HAP-1 (cell line): ENCODE results near the gene USE1.

Experiments used
- DNase-seq, 2 experiments: peaks; one replicate each; pipeline ENCODE4 v3.0.0-alpha.2; 2016 to 2020; ENCODE audit warnings: low spot score in 2 of 2
- H3K27me3 ChIP-seq: fragments of 250-450 bp; sonication (Bioruptor Pico); 2 replicates; pipeline ENCODE4 v1.5.1; 2020; ENCODE audit warnings: low read depth, mild to moderate bottlenecking, moderate library complexity
- H3K36me3 ChIP-seq: fragments of 250-450 bp; sonication (Bioruptor Pico); replicated peaks from 2 replicates; pipeline ENCODE4 v1.5.1; 2020; ENCODE audit warnings: mild to moderate bottlenecking
- H3K4me1 ChIP-seq: fragments of 250-450 bp; sonication (Bioruptor Pico); 2 replicates; pipeline ENCODE4 v1.5.1; 2020; ENCODE audit warnings: mild to moderate bottlenecking
- H3K4me3 ChIP-seq: fragments of 250-450 bp; sonication (Bioruptor Pico); 2 replicates; pipeline ENCODE4 v1.5.1; 2020; ENCODE audit warnings: mild to moderate bottlenecking, moderate library complexity
- H3K9me3 ChIP-seq: fragments of 250-450 bp; sonication (Bioruptor Pico); 2 replicates; pipeline ENCODE4 v1.5.1; 2020; ENCODE audit warnings: mild to moderate bottlenecking, moderate library complexity
- in situ Hi-C: fragments of 300-500 bp; cut with MboI; formaldehyde crosslinking; loops from 3 replicates; pipeline ENCODE4 v1.14.3; 2020; ENCODE audit warnings: low sequenced_read_pairs, inconsistent platforms, mixed read lengths

Gene USE1

GRCh38 chr19:17192751-17193150 is 22.4 kb upstream of the USE1 start:
- H3K4me3 ChIP-seq, result no peak overlapping the region
- no peaks in the 10 kb centered on the region for H3K27me3 ChIP-seq
- no peaks in the 10 kb centered on the region for H3K4me1 ChIP-seq
- H3K36me3 ChIP-seq, result peaks cover 32% of the 10 kb centered on the region
- in situ Hi-C loops, result no loop called here
- no peak for DNase-seq
- H3K9me3 ChIP-seq, result no peaks in the 10 kb centered on the region

GRCh38 chr19:17194608-17195007 is 20.5 kb upstream of the USE1 start:
- DNase-seq, result no peak
- H3K36me3 ChIP-seq, result peaks cover 31% of the 10 kb centered on the region

GRCh38 chr19:17195106-17195505 is 20.1 kb upstream of the USE1 start:
- H3K9me3 ChIP-seq, result no peaks in the 10 kb centered on the region
- peaks cover 34% of the 10 kb centered on the region for H3K36me3 ChIP-seq
- no peaks in the 10 kb centered on the region for H3K4me1 ChIP-seq
- no peaks in the 10 kb centered on the region for H3K27me3 ChIP-seq
- H3K4me3 ChIP-seq, result no peak overlapping the region
- in situ Hi-C loops, result no loop called here
- DNase-seq, result no peak

More at GRCh38 chr19:17194608-17195007, 20.5 kb upstream of the USE1 start:
- H3K4me3 ChIP-seq, result no peak overlapping the region
- no peaks in the 10 kb centered on the region for H3K9me3 ChIP-seq
- H3K4me1 ChIP-seq, result no peaks in the 10 kb centered on the region
- H3K27me3 ChIP-seq, result no peaks in the 10 kb centered on the region
- in situ Hi-C loops, result no loop called here

GRCh38 chr19:17196610-17197009 is 18.5 kb upstream of the USE1 start:
- no peak overlapping the region for H3K4me3 ChIP-seq
- H3K4me1 ChIP-seq, result no peaks in the 10 kb centered on the region
- H3K27me3 ChIP-seq, result no peaks in the 10 kb centered on the region
- in situ Hi-C loops, result no loop called here
- no peak for DNase-seq
- peaks cover 31% of the 10 kb centered on the region for H3K36me3 ChIP-seq
- no peaks in the 10 kb centered on the region for H3K9me3 ChIP-seq

GRCh38 chr19:17197666-17198065 is 17.5 kb upstream of the USE1 start:
- Histone ChIP-seq H3K36me3 (peaks cover 38% of the 10 kb centered on the region), H3K27me3 (no peaks in the 10 kb centered on the region), H3K4me3 (no peak overlapping the region), H3K9me3 (no peaks in the 10 kb centered on the region), H3K4me1 (no peaks in the 10 kb centered on the region)
- DNase-seq, result no peak
- in situ Hi-C loops, result no loop called here

- H3K36me3 ChIP-seq, result peaks cover 25% of the 10 kb centered on the region
- no peaks in the 10 kb centered on the region for H3K27me3 ChIP-seq
- no peak overlapping the region for H3K4me3 ChIP-seq
- no peak for DNase-seq
- H3K9me3 ChIP-seq, result no peaks in the 10 kb centered on the region
- in situ Hi-C loops, result no loop called here
- no peaks in the 10 kb centered on the region for H3K4me1 ChIP-seq
Observed at GRCh38 chr19:17200408-17201079, 14.6 kb upstream of the USE1 start.

- Histone ChIP-seq H3K36me3 (peaks cover 22% of the 10 kb centered on the region), H3K4me3 (no peak overlapping the region), H3K4me1 (no peaks in the 10 kb centered on the region), H3K9me3 (no peaks in the 10 kb centered on the region), H3K27me3 (no peaks in the 10 kb centered on the region)
- DNase-seq, result no peak
- in situ Hi-C loops, result no loop called here
Observed at GRCh38 chr19:17202249-17202648, 12.9 kb upstream of the USE1 start.

- Histone ChIP-seq H3K4me3 (no peak overlapping the region), H3K4me1 (no peaks in the 10 kb centered on the region), H3K27me3 (no peaks in the 10 kb centered on the region), H3K36me3 (peaks cover 22% of the 10 kb centered on the region), H3K9me3 (no peaks in the 10 kb centered on the region)
- no peak for DNase-seq
- in situ Hi-C loops, result no loop called here
Observed at GRCh38 chr19:17202713-17203112, 12.4 kb upstream of the USE1 start.

- peaks cover 19% of the 10 kb centered on the region for H3K36me3 ChIP-seq
- in situ Hi-C loops, result no loop called here
- DNase-seq, result peak; percentile 28 to 74
- no peaks in the 10 kb centered on the region for H3K27me3 ChIP-seq
- H3K4me1 ChIP-seq, result no peaks in the 10 kb centered on the region
- H3K4me3 ChIP-seq, result no peak overlapping the region
- no peaks in the 10 kb centered on the region for H3K9me3 ChIP-seq
Observed at GRCh38 chr19:17205237-17206140, 9.7 kb upstream of the USE1 start.

GRCh38 chr19:17206736-17207581 is 8.2 kb upstream of the USE1 start:
- Histone ChIP-seq H3K4me1 (no peaks in the 10 kb centered on the region), H3K9me3 (no peaks in the 10 kb centered on the region), H3K27me3 (no peaks in the 10 kb centered on the region), H3K4me3 (no peak overlapping the region), H3K36me3 (peaks cover 12% of the 10 kb centered on the region)
- in situ Hi-C loops, result no loop called here
- DNase-seq, result no peak

- Histone ChIP-seq H3K36me3 (peaks cover 10% of the 10 kb centered on the region; the same call in 1 of the 2 replicates), H3K4me3 (no peak overlapping the region), H3K4me1 (no peaks in the 10 kb centered on the region; the same call in 1 of the 2 replicates), H3K27me3 (no peaks in the 10 kb centered on the region), H3K9me3 (no peaks in the 10 kb centered on the region)
- in situ Hi-C loops, result no loop called here
- peak; percentile 62 to 95 for DNase-seq
Observed at GRCh38 chr19:17209126-17210036, 5.8 kb upstream of the USE1 start.

- peaks cover 8% of the 10 kb centered on the region; the same call in 1 of the 2 replicates for H3K36me3 ChIP-seq
- H3K4me1 ChIP-seq, result peaks cover 6% of the 10 kb centered on the region
- DNase-seq, result no peak
- H3K27me3 ChIP-seq, result no peaks in the 10 kb centered on the region
- no peaks in the 10 kb centered on the region for H3K9me3 ChIP-seq
- in situ Hi-C loops, result no loop called here
- no peak overlapping the region for H3K4me3 ChIP-seq
Observed at GRCh38 chr19:17210296-17210695, 4.9 kb upstream of the USE1 start.
